ENCODE measurements around the gene NINJ1. TPM values are rescaled to one million over a fixed set of nuclear protein-coding genes. Genes with fewer than 3 reads are reported as not detected.

Gene NINJ1
- total RNA-seq, 1 donor from 2014 or later = 81.8 TPM

GRCh38 chr9:93100276-93100636 is 33.8 kb downstream of the NINJ1 start:
- DNase-seq (ENCODE audit: low read depth) = no peak

GRCh38 chr9:93099551-93100275 is 34.3 kb downstream of the NINJ1 start:
- DNase-seq (ENCODE audit: low read depth) = no peak

GRCh38 chr9:93098236-93098946 is 35.7 kb downstream of the NINJ1 start:
- peak; percentile 95 for DNase-seq (ENCODE audit: low read depth)

GRCh38 chr9:93097511-93098201 is 36.4 kb downstream of the NINJ1 start:
- peak; percentile 16 for DNase-seq (ENCODE audit: low read depth)

- DNase-seq (ENCODE audit: low read depth) = no peak
These were observed 37.2 kb downstream of the NINJ1 start for GRCh38 chr9:93096811-93097382.

- no peak for DNase-seq (ENCODE audit: low read depth)
These were observed 37.8 kb downstream of the NINJ1 start, which contains the start of gene CARD19 for GRCh38 chr9:93096131-93096802. Gene CARD19, plus strand, starts transcription at chr9:93096217. Its CDS starts 129 bp downstream, at chr9:93096346.

GRCh38 chr9:93095205-93096130 is 38.6 kb downstream of the NINJ1 start:
- peak; percentile 89 for DNase-seq (ENCODE audit: low read depth)

GRCh38 chr9:93094658-93095204 is 39.3 kb downstream of the NINJ1 start:
- no peak for DNase-seq (ENCODE audit: low read depth)

GRCh38 chr9:93093877-93094657 is 40.0 kb downstream of the NINJ1 start:
- DNase-seq (ENCODE audit: low read depth) = no peak

- peak; percentile 38 for DNase-seq (ENCODE audit: low read depth)
These were observed 40.7 kb downstream of the NINJ1 start for GRCh38 chr9:93093127-93093876.

GRCh38 chr9:93092251-93092991 is 41.6 kb downstream of the NINJ1 start:
- no peak for DNase-seq (ENCODE audit: low read depth)

- DNase-seq (ENCODE audit: low read depth) = peak; percentile 93
These were observed 42.5 kb downstream of the NINJ1 start for GRCh38 chr9:93091453-93092081.

GRCh38 chr9:93091056-93091452 is 43.0 kb downstream of the NINJ1 start:
- DNase-seq (ENCODE audit: low read depth) = no peak

- DNase-seq (ENCODE audit: low read depth) = no peak
These were observed 43.9 kb downstream of the NINJ1 start for GRCh38 chr9:93090091-93090655.

GRCh38 chr9:93089481-93089991 is 44.5 kb downstream of the NINJ1 start:
- DNase-seq (ENCODE audit: low read depth) = no peak

GRCh38 chr9:93089024-93089423 is 45.0 kb downstream of the NINJ1 start:
- no peak for DNase-seq (ENCODE audit: low read depth)

- no peak for DNase-seq (ENCODE audit: low read depth)
These were observed 45.4 kb downstream of the NINJ1 start for GRCh38 chr9:93088656-93089015.

All from renal cortical epithelial cell (primary cell).